Stimulated activated memory B cell treated with anti-CD40 and anti-IgM and Interleukin-4, amounts not matched to agents 10 μg/mL and 1 μg/mL and 100 μg/mL, for 72 hours (primary cell): ENCODE data around the gene MYO18A.
A peak's percentile ranks its signal among the peaks of the same experiment; 100 is the strongest.

Experiments used
- ATAC-seq: fragments of 150-1000 bp; cut with Tn5 transposase; 2 replicates; pipeline ENCODE4 v1.10.0; 2021
- H3K27ac Mint-ChIP-seq: one replicate; pipeline ENCODE4 v1.8.0; 2022; ENCODE audit warnings: mild to moderate bottlenecking, mixed read lengths
- H3K27me3 Mint-ChIP-seq: one replicate; pipeline ENCODE4 v1.8.0; 2022; ENCODE audit warnings: mixed read lengths
- H3K36me3 Mint-ChIP-seq: one replicate; pipeline ENCODE4 v1.8.0; 2022; ENCODE audit warnings: mixed read lengths
- H3K4me1 Mint-ChIP-seq: one replicate; pipeline ENCODE4 v1.8.0; 2022; ENCODE audit warnings: mixed read lengths
- H3K4me3 Mint-ChIP-seq: one replicate; pipeline ENCODE4 v1.8.0; 2022; ENCODE audit warnings: mild to moderate bottlenecking, moderate library complexity, mixed read lengths
- H3K9me3 Mint-ChIP-seq: one replicate; pipeline ENCODE4 v1.8.0; 2022; ENCODE audit warnings: mixed read lengths

MYO18A gene

GRCh38 chr17:29045734-29046472, 134.3 kb downstream of the MYO18A start:
- Mint-ChIP-seq H3K36me3 (no peaks in the 10 kb centered on the region), H3K4me1 (peaks cover 45% of the 10 kb centered on the region), H3K4me3 (no peak overlapping the region), H3K27me3 (peaks cover 12% of the 10 kb centered on the region), H3K9me3 (no peaks in the 10 kb centered on the region), H3K27ac (no peak overlapping the region)
- no peak for ATAC-seq

DNA sequence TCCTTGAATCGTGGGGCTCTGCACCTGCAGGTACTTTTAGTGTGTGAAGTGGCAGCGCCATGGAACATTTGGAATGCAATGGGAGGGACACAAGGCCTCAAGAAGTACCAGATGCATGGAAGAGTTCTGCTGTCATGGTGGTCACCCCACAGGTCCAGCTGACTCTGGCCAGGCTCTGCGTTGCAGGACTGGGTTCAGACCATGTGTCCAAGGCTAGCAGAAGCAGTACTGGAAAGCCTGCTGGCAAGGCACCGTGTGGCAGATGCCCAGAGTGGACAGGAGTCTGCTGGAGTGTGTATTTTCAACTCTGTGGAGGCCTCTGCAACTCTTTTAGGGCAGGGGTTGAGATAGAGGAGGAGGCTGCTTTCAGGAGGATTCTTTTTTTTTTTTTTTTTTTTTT, 135.2 kb downstream of the MYO18A start:
- no peak overlapping the region for H3K27ac Mint-ChIP-seq
- peaks cover 45% of the 10 kb centered on the region for H3K4me1 Mint-ChIP-seq
- H3K9me3 Mint-ChIP-seq, result no peaks in the 10 kb centered on the region
- no peak for ATAC-seq
- H3K36me3 Mint-ChIP-seq, result no peaks in the 10 kb centered on the region
- peaks cover 6% of the 10 kb centered on the region for H3K27me3 Mint-ChIP-seq
- H3K4me3 Mint-ChIP-seq, result no peak overlapping the region

DNA sequence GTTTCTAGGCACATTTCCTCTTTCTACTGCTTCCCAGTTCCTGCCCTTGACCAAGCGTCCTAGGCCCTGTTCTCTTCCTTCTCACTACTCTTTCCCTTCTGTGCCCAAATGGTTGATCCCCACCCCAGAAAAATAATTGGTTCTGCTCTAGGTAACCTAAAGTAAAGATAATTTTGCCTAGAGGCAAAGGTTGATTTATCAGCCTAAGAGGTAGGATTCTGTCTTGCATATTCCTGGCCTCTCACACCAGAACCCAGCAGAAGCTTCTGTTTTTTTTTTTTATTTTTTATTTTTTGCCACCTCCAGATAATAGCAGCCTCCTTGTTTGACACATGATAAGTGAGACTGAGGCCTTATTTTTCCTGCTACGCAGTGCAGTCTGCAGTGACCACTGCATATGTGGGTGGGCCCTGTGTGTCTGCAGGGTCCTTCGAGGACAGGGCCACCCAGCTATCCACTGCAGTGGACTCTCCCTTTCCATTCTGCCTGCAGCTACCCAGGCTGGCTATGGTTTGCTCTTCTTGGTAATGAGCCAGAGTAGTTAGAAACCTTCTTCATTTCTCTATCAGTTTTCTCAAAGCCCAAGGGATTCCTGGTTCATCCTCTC, 136.6 kb downstream of the MYO18A start:
- peak; percentile 49 for ATAC-seq
- Mint-ChIP-seq H3K36me3 (no peaks in the 10 kb centered on the region), H3K27ac (no peak overlapping the region), H3K9me3 (no peaks in the 10 kb centered on the region), H3K4me3 (no peak overlapping the region), H3K4me1 (peaks cover 42% of the 10 kb centered on the region), H3K27me3 (no peaks in the 10 kb centered on the region)

DNA sequence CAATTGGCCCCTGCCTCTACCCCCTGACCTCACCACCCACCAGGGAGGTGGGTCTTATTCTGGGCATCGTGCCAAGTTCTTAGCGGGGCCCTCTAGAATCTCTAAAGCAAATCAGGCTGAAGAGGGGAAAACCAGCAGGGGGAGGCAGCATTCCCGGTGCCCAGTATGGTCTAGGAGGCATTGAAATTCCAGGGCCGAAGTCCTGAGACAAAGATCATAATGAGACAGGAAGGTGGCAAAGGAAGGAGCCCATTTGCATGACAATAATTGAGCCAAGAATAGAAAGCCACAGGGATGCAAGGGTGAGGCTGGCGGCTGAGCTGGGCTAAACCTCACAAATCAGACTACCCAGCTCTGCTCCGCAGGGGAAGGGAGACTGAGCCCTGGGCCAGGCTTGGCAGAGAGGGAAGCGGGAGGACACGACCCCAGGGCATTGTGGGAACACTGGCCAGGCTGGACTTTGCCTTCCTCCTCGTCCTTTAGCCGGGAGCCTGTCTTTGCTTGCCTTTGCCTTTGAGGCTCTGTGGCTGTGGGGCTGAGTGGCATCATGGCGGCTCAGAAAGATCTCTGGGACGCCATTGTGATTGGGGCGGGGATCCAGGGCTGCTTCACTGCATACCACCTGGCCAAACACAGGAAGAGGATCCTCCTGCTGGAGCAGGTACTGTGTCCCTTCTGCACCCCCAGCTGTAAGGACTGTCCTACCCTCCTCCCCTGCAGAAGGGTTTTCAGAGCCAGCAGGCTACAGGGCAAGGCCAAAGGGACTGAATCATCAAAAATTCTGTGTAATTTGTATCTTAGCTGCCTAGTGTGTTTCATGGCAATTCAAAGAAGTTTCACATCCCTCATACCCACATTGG, 137.3 kb downstream of the MYO18A start, which contains the start of gene PIPOX:
PIPOX (plus strand) TSS at position 463 of the 860 bp plus-strand sequence; CDS start at position 548, 85 bp downstream.
- H3K27ac Mint-ChIP-seq, result peak within 1 kb of the TSS; percentile 40

DNA sequence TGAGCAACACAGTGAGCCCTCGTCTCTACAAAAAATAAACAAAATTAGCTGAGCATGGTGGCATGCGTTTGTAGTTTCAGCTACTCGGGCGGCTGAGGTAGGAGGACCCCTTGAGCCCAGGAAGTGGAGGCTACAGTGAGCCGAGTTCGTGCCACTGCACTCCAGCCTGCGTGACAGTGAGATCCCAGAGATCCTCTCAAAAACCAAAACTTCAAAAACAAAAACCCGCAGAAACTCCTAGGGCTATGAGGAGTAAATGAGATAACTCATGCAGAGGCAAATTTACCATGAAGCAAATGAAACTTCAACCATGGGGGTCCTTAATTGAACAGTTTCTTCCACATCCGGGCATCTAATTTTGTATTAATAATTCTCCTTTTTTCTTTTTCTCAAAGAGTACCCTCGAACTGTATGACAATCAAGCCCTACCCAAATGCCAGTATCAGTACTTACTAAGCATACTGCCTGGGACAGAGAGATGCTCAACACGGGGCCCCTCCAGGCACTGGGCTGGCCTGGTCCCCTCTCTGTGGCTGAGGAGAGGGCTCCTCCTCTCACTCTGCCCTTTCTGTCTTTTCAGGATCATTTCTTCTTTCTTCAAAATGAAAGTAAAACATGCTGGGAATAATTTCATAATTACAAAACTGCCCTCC, 138.0 kb downstream of the MYO18A start:
- Mint-ChIP-seq H3K27ac (peak overlapping the region; percentile 40), H3K4me1 (peaks cover 34% of the 10 kb centered on the region), H3K4me3 (no peak overlapping the region), H3K36me3 (no peaks in the 10 kb centered on the region), H3K9me3 (no peaks in the 10 kb centered on the region), H3K27me3 (no peaks in the 10 kb centered on the region)
- ATAC-seq, result no peak

More for the DNA sequence above, 137.3 kb downstream of the MYO18A start, which contains the start of gene PIPOX:
- Mint-ChIP-seq H3K27me3 (no peaks in the 10 kb centered on the region), H3K9me3 (no peaks in the 10 kb centered on the region), H3K4me1 (peaks cover 35% of the 10 kb centered on the region), H3K36me3 (no peaks in the 10 kb centered on the region), H3K4me3 (no peak within 1 kb of the TSS)
- ATAC-seq, result peak; percentile 90

- Mint-ChIP-seq H3K9me3 (no peaks in the 10 kb centered on the region), H3K4me1 (peaks cover 34% of the 10 kb centered on the region), H3K27me3 (no peaks in the 10 kb centered on the region), H3K27ac (no peak overlapping the region), H3K4me3 (no peak overlapping the region), H3K36me3 (no peaks in the 10 kb centered on the region)
- no peak for ATAC-seq
Observed at GRCh38 chr17:29041571-29041970, 138.6 kb downstream of the MYO18A start.

DNA sequence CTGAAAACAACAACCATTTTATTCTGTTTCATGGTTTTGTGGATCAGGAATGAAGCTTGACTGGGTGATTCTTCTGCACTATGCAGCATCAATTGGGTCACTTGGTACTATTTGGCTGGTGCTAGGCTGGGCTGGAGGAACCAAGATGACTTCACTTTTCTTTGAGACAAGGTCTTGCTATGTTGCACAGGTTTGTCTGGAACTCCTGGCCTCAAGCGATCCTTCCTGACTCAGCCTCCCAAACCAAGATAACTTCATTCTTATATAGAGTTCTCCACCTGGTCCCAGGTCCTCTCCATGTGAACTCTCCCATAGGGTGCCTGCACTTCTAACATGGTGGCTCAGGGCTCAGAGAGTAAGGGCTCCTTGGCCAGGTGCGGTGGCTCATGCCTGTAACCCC, 139.1 kb downstream of the MYO18A start:
- Mint-ChIP-seq H3K4me1 (peaks cover 32% of the 10 kb centered on the region), H3K9me3 (no peaks in the 10 kb centered on the region), H3K27ac (no peak overlapping the region), H3K27me3 (no peaks in the 10 kb centered on the region), H3K4me3 (no peak overlapping the region), H3K36me3 (no peaks in the 10 kb centered on the region)
- no peak for ATAC-seq

DNA sequence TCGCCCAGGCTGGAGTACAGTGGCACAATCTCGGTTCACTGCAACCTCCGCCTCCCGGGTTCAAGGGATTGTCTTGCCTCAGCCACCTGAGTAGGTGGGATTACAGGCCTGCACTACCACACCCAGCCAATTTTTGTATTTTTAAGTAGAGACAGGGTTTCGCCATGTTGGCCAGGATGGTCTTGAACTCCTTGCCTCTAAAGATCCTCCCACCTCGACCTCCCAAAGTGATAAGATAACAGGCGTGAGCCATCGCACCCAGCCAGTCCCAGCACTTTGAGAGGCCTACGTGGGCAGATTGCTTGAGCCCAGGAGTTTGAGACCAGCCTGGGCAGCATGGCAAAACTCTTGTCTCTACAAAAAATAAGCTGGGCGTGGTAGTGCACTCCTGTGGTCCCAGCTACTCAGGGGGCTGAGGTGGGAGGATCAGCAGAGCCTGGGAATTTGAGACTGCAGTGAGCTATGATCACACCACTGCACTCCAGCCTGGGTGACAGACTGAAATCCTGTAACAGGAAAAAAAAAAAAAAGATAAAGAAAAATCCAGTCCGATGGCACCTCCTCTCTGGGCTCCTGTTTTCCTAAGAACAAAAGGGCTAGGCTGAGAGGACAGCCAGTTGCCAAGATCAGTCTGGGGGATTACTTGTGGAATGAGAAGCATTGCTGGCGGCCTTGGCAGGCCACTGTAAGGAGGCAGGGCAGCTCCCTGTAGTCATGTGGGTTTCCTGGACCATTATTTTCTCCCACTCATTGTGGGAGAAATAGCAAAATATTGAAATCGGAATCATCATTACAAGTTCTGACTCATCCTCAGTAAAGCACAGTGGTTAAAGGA, 140.2 kb downstream of the MYO18A start:
- no peak for ATAC-seq
- H3K9me3 Mint-ChIP-seq, result peaks cover 4% of the 10 kb centered on the region
- no peak overlapping the region for H3K4me3 Mint-ChIP-seq
- H3K36me3 Mint-ChIP-seq, result peaks cover 4% of the 10 kb centered on the region
- peaks cover 29% of the 10 kb centered on the region for H3K4me1 Mint-ChIP-seq
- H3K27me3 Mint-ChIP-seq, result peaks cover 8% of the 10 kb centered on the region
- H3K27ac Mint-ChIP-seq, result no peak overlapping the region

DNA sequence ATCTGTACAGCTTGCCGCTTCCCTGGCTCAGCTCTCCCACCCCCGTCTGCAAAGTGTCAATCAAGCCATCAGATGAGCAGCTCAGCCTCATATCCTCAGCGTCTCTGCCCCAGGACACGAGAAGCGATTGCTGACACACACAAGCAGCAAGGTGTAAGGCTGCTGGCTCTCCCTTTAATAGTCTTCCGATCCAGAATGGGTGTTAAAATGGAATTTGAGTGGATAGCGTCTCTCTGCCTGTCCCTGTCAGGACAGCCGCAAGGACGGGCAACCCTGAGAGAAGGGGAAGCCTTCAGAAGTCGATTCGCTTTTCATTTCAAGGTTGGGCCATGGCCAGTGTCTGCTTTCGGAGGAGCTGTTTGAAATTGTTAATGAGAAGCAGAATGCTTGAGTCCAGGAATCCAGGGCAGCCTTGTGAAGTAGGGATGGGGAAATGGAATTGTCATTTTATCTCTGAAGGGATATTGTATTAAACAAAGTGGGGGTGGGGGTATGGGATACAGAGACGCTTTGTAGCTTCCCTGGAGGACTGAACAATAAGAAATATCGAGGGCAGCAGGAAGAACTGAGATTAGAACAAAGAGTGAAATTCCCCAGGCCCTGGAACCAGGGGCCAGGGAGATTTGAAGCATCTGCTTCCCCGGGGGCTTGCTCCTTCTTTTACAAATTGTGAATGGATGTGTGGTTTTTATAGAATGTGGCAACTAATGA, 142.0 kb downstream of the MYO18A start:
- Mint-ChIP-seq H3K4me1 (peaks cover 18% of the 10 kb centered on the region), H3K9me3 (peaks cover 10% of the 10 kb centered on the region), H3K36me3 (peaks cover 10% of the 10 kb centered on the region), H3K4me3 (no peak overlapping the region), H3K27me3 (peaks cover 18% of the 10 kb centered on the region), H3K27ac (no peak overlapping the region)
- peak; percentile 16 for ATAC-seq

DNA sequence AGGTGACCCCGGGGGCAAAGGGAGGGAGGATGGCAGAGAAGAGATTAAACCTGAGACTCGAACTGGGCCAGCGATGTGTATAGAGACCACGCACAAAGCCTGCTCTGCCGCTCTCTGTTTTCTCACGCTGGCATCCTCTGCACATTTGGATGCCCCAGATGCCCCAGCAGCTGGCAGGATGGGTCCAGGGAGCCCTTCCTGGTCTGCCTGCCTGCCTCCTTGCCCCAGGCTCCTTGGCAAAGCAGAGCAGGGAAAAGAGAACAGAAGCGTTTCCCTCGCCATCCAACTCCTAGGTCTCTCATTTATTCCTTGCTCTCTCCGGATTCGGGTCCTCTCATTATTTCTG, 142.5 kb downstream of the MYO18A start:
- peaks cover 13% of the 10 kb centered on the region for H3K4me1 Mint-ChIP-seq
- peaks cover 10% of the 10 kb centered on the region for H3K36me3 Mint-ChIP-seq
- ATAC-seq, result no peak
- peaks cover 22% of the 10 kb centered on the region for H3K27me3 Mint-ChIP-seq
- no peak overlapping the region for H3K27ac Mint-ChIP-seq
- H3K4me3 Mint-ChIP-seq, result no peak overlapping the region
- H3K9me3 Mint-ChIP-seq, result peaks cover 10% of the 10 kb centered on the region

GRCh38 chr17:29036584-29036983, 143.6 kb downstream of the MYO18A start:
- peaks cover 10% of the 10 kb centered on the region for H3K9me3 Mint-ChIP-seq
- peaks cover 33% of the 10 kb centered on the region for H3K27me3 Mint-ChIP-seq
- peaks cover 6% of the 10 kb centered on the region for H3K4me1 Mint-ChIP-seq
- H3K27ac Mint-ChIP-seq, result no peak overlapping the region
- no peak overlapping the region for H3K4me3 Mint-ChIP-seq
- H3K36me3 Mint-ChIP-seq, result peaks cover 10% of the 10 kb centered on the region
- ATAC-seq, result no peak

DNA sequence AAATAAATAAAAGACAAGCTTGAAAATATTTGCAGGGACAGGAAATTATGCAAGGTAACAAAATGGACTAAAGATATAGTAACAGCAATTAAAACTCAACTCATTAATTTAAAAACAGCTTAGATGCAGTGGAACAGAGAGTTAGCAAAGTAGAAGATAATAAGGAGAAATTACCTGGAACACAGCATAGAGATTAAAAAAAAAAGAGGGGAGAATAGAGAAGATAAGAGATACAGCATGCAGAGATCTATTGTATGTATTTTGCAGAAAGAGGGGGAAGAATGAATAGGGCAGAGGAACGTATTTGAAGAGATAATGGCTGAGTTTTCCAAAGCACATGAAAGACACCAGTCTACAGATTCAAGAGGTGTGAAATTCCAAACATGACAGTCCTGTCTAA, 145.7 kb downstream of the MYO18A start:
- peaks cover 54% of the 10 kb centered on the region for H3K27me3 Mint-ChIP-seq

GRCh38 chr17:29032857-29033197, 147.4 kb downstream of the MYO18A start:
- no peak for ATAC-seq
- Mint-ChIP-seq H3K27ac (no peak overlapping the region), H3K36me3 (peaks cover 10% of the 10 kb centered on the region), H3K4me3 (no peak overlapping the region), H3K9me3 (peaks cover 10% of the 10 kb centered on the region), H3K27me3 (peaks cover 61% of the 10 kb centered on the region), H3K4me1 (no peaks in the 10 kb centered on the region)

More for the DNA sequence above, 145.7 kb downstream of the MYO18A start:
- H3K27ac Mint-ChIP-seq, result no peak overlapping the region
- H3K4me1 Mint-ChIP-seq, result no peaks in the 10 kb centered on the region
- ATAC-seq, result no peak
- no peak overlapping the region for H3K4me3 Mint-ChIP-seq
- H3K36me3 Mint-ChIP-seq, result peaks cover 10% of the 10 kb centered on the region
- H3K9me3 Mint-ChIP-seq, result peaks cover 10% of the 10 kb centered on the region
